GM12874 (cell line): Measurements from ENCODE around the gene ST6GAL1.

Source experiments
- TF ChIP-seq, protein P1 (sequence below): IDR thresholded peaks from 2 replicates; pipeline ENCODE4 v1.5.1; 2011; ENCODE audit warnings: low read depth, mild to moderate bottlenecking, control low read depth, low read length, moderate library complexity; ENCODE audit not compliant: insufficient read depth

The ST6GAL1 gene

DNA sequence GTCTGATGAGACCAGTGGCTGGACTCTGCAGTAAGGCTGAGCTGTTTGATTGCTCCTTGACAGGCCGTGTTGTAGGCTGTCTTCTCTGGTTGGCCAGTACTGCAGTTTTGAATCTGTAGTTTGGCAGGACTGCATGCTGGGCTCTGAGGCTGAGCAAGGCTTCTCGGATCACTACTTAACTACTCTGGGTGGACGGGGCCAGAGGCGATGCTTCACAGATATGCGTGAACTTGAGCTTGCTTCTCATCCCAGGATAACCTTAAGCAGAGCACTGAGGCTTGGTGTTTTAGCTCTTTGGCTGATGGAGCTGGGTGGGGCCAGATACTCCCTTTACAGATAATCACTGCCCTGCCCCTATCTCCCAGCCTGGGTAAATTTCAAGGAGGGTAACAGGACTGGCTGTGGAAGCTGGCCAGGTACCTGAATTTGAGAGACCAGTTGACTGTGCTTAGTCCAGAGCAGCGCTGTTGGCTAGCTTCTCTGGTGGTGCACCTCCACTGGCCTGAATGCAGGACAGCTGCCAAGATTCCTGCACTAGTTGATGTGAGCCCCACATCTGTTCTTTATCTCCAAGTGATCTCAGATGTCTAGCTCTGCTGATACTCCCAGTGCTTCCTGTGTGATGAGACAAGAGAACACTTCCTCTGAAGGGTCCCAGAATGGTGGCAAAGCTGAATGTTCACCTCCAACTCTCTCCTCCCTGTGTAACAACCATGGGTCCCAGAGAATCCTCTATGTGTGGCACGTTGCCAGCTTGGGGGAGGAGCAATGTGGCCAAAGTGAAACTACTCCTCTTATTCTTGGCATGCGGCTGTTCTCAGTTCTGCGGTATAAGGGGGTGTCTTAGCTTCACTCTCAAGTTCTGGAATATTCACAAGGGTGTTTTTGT lies 171.1 kb downstream of the ST6GAL1 start:
- TF ChIP-seq, protein P1, sequence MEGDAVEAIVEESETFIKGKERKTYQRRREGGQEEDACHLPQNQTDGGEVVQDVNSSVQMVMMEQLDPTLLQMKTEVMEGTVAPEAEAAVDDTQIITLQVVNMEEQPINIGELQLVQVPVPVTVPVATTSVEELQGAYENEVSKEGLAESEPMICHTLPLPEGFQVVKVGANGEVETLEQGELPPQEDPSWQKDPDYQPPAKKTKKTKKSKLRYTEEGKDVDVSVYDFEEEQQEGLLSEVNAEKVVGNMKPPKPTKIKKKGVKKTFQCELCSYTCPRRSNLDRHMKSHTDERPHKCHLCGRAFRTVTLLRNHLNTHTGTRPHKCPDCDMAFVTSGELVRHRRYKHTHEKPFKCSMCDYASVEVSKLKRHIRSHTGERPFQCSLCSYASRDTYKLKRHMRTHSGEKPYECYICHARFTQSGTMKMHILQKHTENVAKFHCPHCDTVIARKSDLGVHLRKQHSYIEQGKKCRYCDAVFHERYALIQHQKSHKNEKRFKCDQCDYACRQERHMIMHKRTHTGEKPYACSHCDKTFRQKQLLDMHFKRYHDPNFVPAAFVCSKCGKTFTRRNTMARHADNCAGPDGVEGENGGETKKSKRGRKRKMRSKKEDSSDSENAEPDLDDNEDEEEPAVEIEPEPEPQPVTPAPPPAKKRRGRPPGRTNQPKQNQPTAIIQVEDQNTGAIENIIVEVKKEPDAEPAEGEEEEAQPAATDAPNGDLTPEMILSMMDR: no peak

- TF ChIP-seq, protein P1: no peak
These were observed 171.8 kb downstream of the ST6GAL1 start for GRCh38 chr3:187102073-187102634.

DNA sequence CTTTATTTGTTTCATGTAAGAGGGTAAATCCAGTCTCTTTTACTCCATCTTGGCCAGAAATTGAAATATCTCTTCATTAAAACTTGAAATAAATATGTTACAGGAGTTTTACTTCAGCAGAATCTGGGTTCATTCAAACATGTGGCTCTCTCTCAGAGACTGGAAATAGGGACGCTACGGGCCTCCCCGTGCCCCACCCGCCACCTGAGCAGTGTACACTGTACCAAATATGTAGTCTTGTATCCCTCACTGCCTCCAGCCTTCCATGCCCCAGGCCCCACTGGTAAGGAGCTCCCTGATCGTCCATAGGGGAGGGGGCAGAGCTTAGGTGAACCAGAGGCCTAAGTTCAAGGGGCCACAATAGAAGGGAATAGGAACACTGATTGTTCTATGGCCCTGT lies 172.9 kb downstream of the ST6GAL1 start:
- TF ChIP-seq, protein P1: no peak

- TF ChIP-seq, protein P1: no peak
These were observed 174.0 kb downstream of the ST6GAL1 start for GRCh38 chr3:187104342-187104741.

- TF ChIP-seq, protein P1: no peak
These were observed 174.6 kb downstream of the ST6GAL1 start for GRCh38 chr3:187104933-187105332.

- TF ChIP-seq, protein P1: no peak
These were observed 175.4 kb downstream of the ST6GAL1 start for GRCh38 chr3:187105700-187106099.

DNA sequence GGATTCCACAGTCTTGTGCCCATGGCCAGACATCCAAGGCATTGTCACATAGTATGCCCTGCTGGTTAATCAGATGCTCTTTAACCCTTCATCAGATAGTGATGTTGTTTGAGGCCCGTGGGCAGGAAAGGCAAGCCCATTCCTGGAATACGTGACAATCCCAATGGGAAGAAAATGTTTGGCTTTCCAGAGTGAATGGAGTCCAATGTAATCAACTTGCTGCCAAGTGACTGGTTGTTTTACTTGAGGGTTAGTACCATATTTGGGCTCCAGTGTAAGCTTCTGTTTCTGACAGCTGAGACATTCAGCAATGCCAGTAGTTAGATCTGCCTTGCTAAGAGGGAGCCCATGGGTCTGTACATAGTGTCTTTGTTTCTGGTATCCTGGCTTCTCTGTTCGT lies 177.7 kb downstream of the ST6GAL1 start:
- TF ChIP-seq, protein P1: no peak
